CD14-positive monocyte (primary cell): Measurements from ENCODE around the gene DTYMK. TPM values are rescaled to one million over a fixed set of nuclear protein-coding genes. Genes with fewer than 3 reads are reported as not detected.

ENCODE experiments used
- DNase-seq, 3 donors: peaks; one replicate each; pipeline ENCODE4 v3.0.0-alpha.2; 2011 to 2022
- H2AFZ ChIP-seq: 2 replicates; pipeline ENCODE4 v1.6.0; 2012; ENCODE audit warnings: mild to moderate bottlenecking, low read depth, low read length, inconsistent platforms; ENCODE audit not compliant: insufficient read depth, poor library complexity, severe bottlenecking
- H3K27ac ChIP-seq, 2 donors: 1 replicate in 1 of 2; 2 replicates in 1 of 2; pipeline ENCODE4 v1.5.1; 2012 to 2013; ENCODE audit warnings: low read length in 2 of 2, control low read depth in 1 of 2, inconsistent platforms in 1 of 2, low read depth in 1 of 2, mild to moderate bottlenecking in 1 of 2
- H3K27me3 ChIP-seq, 2 donors: one replicate each; pipeline versions ENCODE4 v1.6.0 to v1.6.1; 2011 to 2013; ENCODE audit warnings: low read length in 2 of 2; ENCODE audit not compliant: control insufficient read depth in 2 of 2, insufficient read depth in 2 of 2
- H3K36me3 ChIP-seq, 2 donors: replicated peaks in 1 of 2; 1 replicate in 1 of 2; 2 replicates in 1 of 2; pipeline versions ENCODE4 v1.5.1 to v1.6.1; 2012 to 2013; ENCODE audit warnings: low read length in 2 of 2, control low read depth in 1 of 2, inconsistent platforms in 1 of 2, mild to moderate bottlenecking in 1 of 2; ENCODE audit not compliant: insufficient read depth in 2 of 2, control insufficient read depth in 1 of 2
- H3K4me1 ChIP-seq, 2 donors: 1 replicate in 1 of 2; 2 replicates in 1 of 2; pipeline versions ENCODE4 v1.5.1 to v1.6.1; 2012 to 2013; ENCODE audit warnings: low read length in 2 of 2, control low read depth in 1 of 2, inconsistent platforms in 1 of 2, mild to moderate bottlenecking in 1 of 2, moderate library complexity in 1 of 2; ENCODE audit not compliant: insufficient read depth in 2 of 2, control insufficient read depth in 1 of 2
- H3K4me2 ChIP-seq: replicated peaks from 2 replicates; pipeline ENCODE3; 2012; ENCODE audit warnings: low read length, moderate library complexity, mild to moderate bottlenecking; ENCODE audit not compliant: poor library complexity, severe bottlenecking; ENCODE audit errors: extremely low read depth
- H3K4me3 ChIP-seq, 3 experiments: fragments of 200-600 bp in 1 of 3; sonication (generic) in 1 of 3; replicated peaks in 1 of 3; 1 replicate in 2 of 3; 2 replicates in 1 of 3; pipeline ENCODE4 v1.5.1; 2011 to 2013; ENCODE audit warnings: low read length in 3 of 3, mild to moderate bottlenecking in 3 of 3, control low read depth in 2 of 3, low read depth in 2 of 3, inconsistent platforms in 1 of 3, moderate library complexity in 1 of 3
- H3K79me2 ChIP-seq: 2 replicates; pipeline ENCODE4 v1.6.0; 2012; ENCODE audit warnings: mild to moderate bottlenecking, control low read depth, inconsistent platforms, low read length, moderate library complexity; ENCODE audit not compliant: insufficient read depth
- H3K9ac ChIP-seq: 2 replicates; pipeline ENCODE4 v1.6.0; 2017; ENCODE audit warnings: low read length, mild to moderate bottlenecking; ENCODE audit not compliant: insufficient read depth, poor library complexity, severe bottlenecking
- H3K9me3 ChIP-seq, 2 donors: replicated peaks in 1 of 2; 1 replicate in 1 of 2; 2 replicates in 1 of 2; pipeline versions ENCODE4 v1.5.1 to v1.6.1; 2012 to 2013; ENCODE audit warnings: low read length in 2 of 2, control low read depth in 1 of 2; ENCODE audit not compliant: control insufficient read depth in 1 of 2, insufficient read depth in 1 of 2
- H4K20me1 ChIP-seq: 2 replicates; pipeline ENCODE4 v1.6.0; 2012; ENCODE audit warnings: mild to moderate bottlenecking, low read length, control low read depth, moderate library complexity; ENCODE audit not compliant: insufficient read depth
- H3K27ac Mint-ChIP-seq, 7 donors: one replicate each; pipeline ENCODE4 v1.8.0; 2020; ENCODE audit warnings: mild to moderate bottlenecking in 7 of 7, mixed read lengths in 7 of 7, moderate library complexity in 6 of 7, inconsistent platforms in 2 of 7
- H3K27me3 Mint-ChIP-seq, 3 donors: one replicate each; pipeline ENCODE4 v1.8.0; 2021 to 2022; ENCODE audit warnings: low read depth in 3 of 3, mild to moderate bottlenecking in 3 of 3, mixed read lengths in 3 of 3, moderate library complexity in 3 of 3, inconsistent platforms in 1 of 3
- H3K36me3 Mint-ChIP-seq, 2 donors: one replicate each; pipeline ENCODE4 v1.8.0; 2020; ENCODE audit warnings: mixed read lengths in 2 of 2, inconsistent platforms in 1 of 2, mild to moderate bottlenecking in 1 of 2
- H3K4me1 Mint-ChIP-seq: one replicate; pipeline ENCODE4 v1.8.0; 2020; ENCODE audit warnings: mild to moderate bottlenecking, mixed read lengths
- H3K4me3 Mint-ChIP-seq, 2 donors: one replicate each; pipeline ENCODE4 v1.8.0; 2020; ENCODE audit warnings: mild to moderate bottlenecking in 2 of 2, mixed read lengths in 2 of 2, moderate library complexity in 1 of 2
- H3K9me3 Mint-ChIP-seq, 7 donors: one replicate each; pipeline ENCODE4 v1.8.0; 2020 to 2022; ENCODE audit warnings: mixed read lengths in 7 of 7, mild to moderate bottlenecking in 6 of 7, moderate library complexity in 6 of 7, inconsistent platforms in 2 of 7
- CTCF ChIP-seq: fragments of 200-600 bp; IDR thresholded peaks from one replicate; pipeline ENCODE4 v1.8.0; 2022; ENCODE audit warnings: antibody characterized with exemption, mild to moderate bottlenecking
- WGBS: methylation state at CpG from one replicate; pipeline ENCODE4 v1.1.5; 2013; ENCODE audit warnings: missing lambda C conversion rate; ENCODE audit not compliant: insufficient coverage; 5-methylcytosine and 5-hydroxymethylcytosine counted together
- intact Hi-C, 2 donors: fragments of 100-400 bp; cut with micrococcal nuclease; formaldehyde crosslinking; loops; one replicate each; pipeline versions ENCODE4 v1.15.0 to v1.15.1; 2023
- polyA plus RNA-seq, 3 donors: library from polyadenylated mRNA; depleted of rRNA in 1 of 3; unstranded in 2 of 3; stranded (reverse) in 1 of 3; fragments of 300-500 nt in 2 of 3; fragments of >200 nt in 1 of 3; fragmentation: Illumina TruSeq in 2 of 3; gene quantifications; 1 replicate in 2 of 3; 2 replicates in 1 of 3; pipeline ENCODE4 v1.2.3, GENCODE V29; 2012 to 2021

DTYMK gene
- polyA plus RNA-seq, 3 donors: 13.0 to 23.5 (median 18.7) TPM

DNA sequence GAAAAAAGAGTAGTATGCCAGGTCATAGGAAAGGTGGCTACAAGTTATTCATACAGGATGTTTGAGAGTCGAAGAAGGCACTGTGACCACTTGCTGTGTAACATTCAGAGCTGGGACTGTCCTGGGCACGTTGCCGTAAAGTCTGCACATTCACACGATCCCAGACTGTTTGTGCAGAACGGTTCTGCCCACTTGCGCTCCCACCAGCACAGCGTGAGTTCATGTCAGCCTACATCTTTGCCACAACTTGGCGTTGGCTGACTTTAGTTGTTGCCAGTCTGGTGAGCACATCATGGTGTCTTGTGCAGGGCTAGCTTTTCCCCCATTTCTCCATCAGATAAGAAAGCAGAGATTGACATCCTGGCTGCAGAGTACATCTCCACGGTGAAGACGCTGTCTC lies 22.3 kb upstream of the DTYMK start:
- H3K9ac ChIP-seq: no peak overlapping the region
- no peaks in the 10 kb centered on the region for H3K27me3 ChIP-seq
- H3K9me3 ChIP-seq: peaks cover 0 to 5% of the 10 kb centered on the region in 2 donors
- Mint-ChIP-seq H3K9me3 (peaks cover 4 to 14% (median 9%) of the 10 kb centered on the region in 7 donors), H3K27me3 (no peaks in the 10 kb centered on the region), H3K4me1 (no peaks in the 10 kb centered on the region), H3K27ac (no peak overlapping the region), H3K4me3 (no peak overlapping the region), H3K36me3 (peaks cover 58 to 92% of the 10 kb centered on the region in 2 donors)
- no peak for TF ChIP-seq CTCF
- H3K79me2 ChIP-seq: peaks cover 4% of the 10 kb centered on the region
- intact Hi-C loops: no loop called here
- 91% methylated on average over 10 of the region's 10 CpGs for WGBS
- no peaks in the 10 kb centered on the region for H3K4me1 ChIP-seq
- no peak overlapping the region for H3K4me2 ChIP-seq
- H3K27ac ChIP-seq: no peak overlapping the region
- H3K4me3 ChIP-seq: no peak overlapping the region
- peaks cover 2% of the 10 kb centered on the region for H4K20me1 ChIP-seq
- H3K36me3 ChIP-seq: peaks cover 53 to 83% of the 10 kb centered on the region in 2 donors
- no peak overlapping the region for H2AFZ ChIP-seq
- DNase-seq: no peak

- Mint-ChIP-seq H3K9me3 (peaks cover 4 to 13% (median 9%) of the 10 kb centered on the region in 7 donors), H3K36me3 (peaks cover 43 to 68% of the 10 kb centered on the region in 2 donors), H3K4me1 (peaks cover 6% of the 10 kb centered on the region), H3K27ac (no peak overlapping the region), H3K27me3 (peaks cover 0 to 4% (median 0%) of the 10 kb centered on the region in 3 donors), H3K4me3 (no peak overlapping the region)
- Histone ChIP-seq H3K9me3 (peaks cover 0 to 5% of the 10 kb centered on the region in 2 donors), H3K9ac (no peak overlapping the region), H3K4me3 (no peak overlapping the region), H3K4me1 (peaks cover 7 to 12% of the 10 kb centered on the region in 2 donors), H3K27ac (no peak overlapping the region), H3K36me3 (peaks cover 34 to 64% of the 10 kb centered on the region in 2 donors), H2AFZ (no peak overlapping the region), H3K79me2 (peaks cover 19% of the 10 kb centered on the region), H3K27me3 (no peaks in the 10 kb centered on the region), H4K20me1 (peaks cover 15% of the 10 kb centered on the region), H3K4me2 (no peak overlapping the region)
- TF ChIP-seq CTCF: no peak
- intact Hi-C loops: no loop called here
- WGBS: no CpG with 5 or more reads among the region's 6 CpGs
- no peak for DNase-seq
Measured at GRCh38 chr2:241706537-241706936, 19.9 kb upstream of the DTYMK start.
